ENCODE measurements around the gene EGLN3. TPM values are rescaled to one million over a fixed set of nuclear protein-coding genes. Genes with fewer than 3 reads are reported as not detected.

EGLN3 gene
- total and polyA plus RNA-seq, 3 donors from 2014 or later: 2.9 to 3.4 (median 3.0) TPM

- DNase-seq: no peak
- WGBS, 2 donors: 79 to 84% methylated on average over 2 to 4 of the region's 4 CpGs
Measured at GRCh38 chr14:33900706-33901105, 50.2 kb downstream of the EGLN3 start.

GRCh38 chr14:33899723-33900341 is 51.0 kb downstream of the EGLN3 start:
- TF ChIP-seq POLR2A (IDR thresholded peaks at IDR 0.05) (no peak), CTCF (IDR thresholded peaks at IDR 0.05) (no peak)
- Histone ChIP-seq H3K9me3 (no peaks in the 10 kb centered on the region), H3K4me1 (peaks cover 2% of the 10 kb centered on the region), H3K27me3 (no peaks in the 10 kb centered on the region), H3K36me3 (ENCODE audit: low read depth, missing control alignments) (no peaks in the 10 kb centered on the region), H3K27ac (no peak overlapping the region), H3K4me3 (no peak overlapping the region)
- intact Hi-C loops (cut with DNase I; ENCODE audit: low total_unique reads): no loop called here
- DNase-seq: no peak
- 73 to 86% methylated on average over 3 of the region's 3 CpGs for WGBS, 2 donors

More at GRCh38 chr14:33900706-33901105, 50.2 kb downstream of the EGLN3 start:
- Histone ChIP-seq H3K36me3 (ENCODE audit: low read depth, missing control alignments) (no peaks in the 10 kb centered on the region), H3K4me1 (peaks cover 2% of the 10 kb centered on the region), H3K4me3 (no peak overlapping the region), H3K27ac (no peak overlapping the region), H3K9me3 (no peaks in the 10 kb centered on the region), H3K27me3 (no peaks in the 10 kb centered on the region)
- no peak for TF ChIP-seq CTCF (IDR thresholded peaks at IDR 0.05)
- TF ChIP-seq POLR2A (IDR thresholded peaks at IDR 0.05): no peak
- intact Hi-C loops (cut with DNase I; ENCODE audit: low total_unique reads): no loop called here

GRCh38 chr14:33897878-33898535 is 52.9 kb downstream of the EGLN3 start:
- H3K36me3 ChIP-seq (ENCODE audit: low read depth, missing control alignments): no peaks in the 10 kb centered on the region
- no peak for TF ChIP-seq POLR2A (IDR thresholded peaks at IDR 0.05)
- no peak for TF ChIP-seq CTCF (IDR thresholded peaks at IDR 0.05)
- WGBS, 2 donors: 28 to 41% methylated on average over 3 of the region's 3 CpGs

GRCh38 chr14:33897382-33897781 is 53.5 kb downstream of the EGLN3 start:
- H3K9me3 ChIP-seq: no peaks in the 10 kb centered on the region
- H3K27ac ChIP-seq: no peak overlapping the region
- H3K27me3 ChIP-seq: no peaks in the 10 kb centered on the region
- no peak for TF ChIP-seq POLR2A (IDR thresholded peaks at IDR 0.05)
- TF ChIP-seq CTCF (IDR thresholded peaks at IDR 0.05): no peak
- no peaks in the 10 kb centered on the region for H3K36me3 ChIP-seq (ENCODE audit: low read depth, missing control alignments)
- H3K4me1 ChIP-seq: peaks cover 2% of the 10 kb centered on the region
- no peak for DNase-seq
- 63 to 71% methylated on average over 2 of the region's 2 CpGs for WGBS, 2 donors
- intact Hi-C loops (cut with DNase I; ENCODE audit: low total_unique reads): no loop called here
- no peak overlapping the region for H3K4me3 ChIP-seq

More at GRCh38 chr14:33897878-33898535, 52.9 kb downstream of the EGLN3 start:
- Histone ChIP-seq H3K9me3 (no peaks in the 10 kb centered on the region), H3K4me3 (no peak overlapping the region), H3K27me3 (no peaks in the 10 kb centered on the region), H3K27ac (no peak overlapping the region), H3K4me1 (peaks cover 2% of the 10 kb centered on the region)
- no peak for DNase-seq
- intact Hi-C loops (cut with DNase I; ENCODE audit: low total_unique reads): no loop called here
